Left forelimb (tissue), 1 donor: ENCODE measurements around the gene NPAS3.

Experiments
- DNase-seq: peaks from one replicate; pipeline ENCODE4 v3.0.0-alpha.2; 2018; ENCODE audit warnings: low spot score

The NPAS3 gene

GRCh38 chr14:33560718-33561431, 622.2 kb downstream of the NPAS3 start:
- DNase-seq = peak; percentile 68

GRCh38 chr14:33561488-33562175, 623.0 kb downstream of the NPAS3 start:
- no peak for DNase-seq

- DNase-seq = no peak
Measured at GRCh38 chr14:33563191-33563900, 624.7 kb downstream of the NPAS3 start.

GRCh38 chr14:33563901-33564197, 625.2 kb downstream of the NPAS3 start:
- no peak for DNase-seq

GRCh38 chr14:33564774-33565630, 626.3 kb downstream of the NPAS3 start:
- no peak for DNase-seq

GRCh38 chr14:33566082-33566481, 627.4 kb downstream of the NPAS3 start:
- DNase-seq = no peak

- no peak for DNase-seq
Measured at GRCh38 chr14:33567023-33567728, 628.5 kb downstream of the NPAS3 start.

- DNase-seq = no peak
Measured at GRCh38 chr14:33567731-33568130, 629.1 kb downstream of the NPAS3 start.

GRCh38 chr14:33568935-33569579, 630.4 kb downstream of the NPAS3 start:
- DNase-seq = no peak

- DNase-seq = no peak
Measured at GRCh38 chr14:33569821-33570687, 631.4 kb downstream of the NPAS3 start.

GRCh38 chr14:33570694-33571310, 632.1 kb downstream of the NPAS3 start:
- no peak for DNase-seq

- DNase-seq = no peak
Measured at GRCh38 chr14:33573301-33573880, 634.7 kb downstream of the NPAS3 start.

- DNase-seq = no peak
Measured at GRCh38 chr14:33576014-33576413, 637.3 kb downstream of the NPAS3 start.

- no peak for DNase-seq
Measured at GRCh38 chr14:33578461-33579216, 640.0 kb downstream of the NPAS3 start.

- no peak for DNase-seq
Measured at GRCh38 chr14:33580231-33580749, 641.6 kb downstream of the NPAS3 start.

- no peak for DNase-seq
Measured at GRCh38 chr14:33580841-33581240, 642.2 kb downstream of the NPAS3 start.

- no peak for DNase-seq
Measured at GRCh38 chr14:33584697-33585096, 646.0 kb downstream of the NPAS3 start.

GRCh38 chr14:33586806-33587205, 648.1 kb downstream of the NPAS3 start:
- DNase-seq = no peak
